Transverse colon (tissue), 4 donors: ENCODE results near the gene PIAS1. TPM values are rescaled to one million over a fixed set of nuclear protein-coding genes. Genes with fewer than 3 reads are reported as not detected.

Source experiments
- DNase-seq: peaks from one replicate; pipeline ENCODE4 v3.0.0-alpha.2; 2019
- H3K27ac ChIP-seq, 4 donors: fragments of 200-600 bp; sonication (generic); 2 replicates each; pipeline ENCODE4 v1.5.1; 2016 to 2018; ENCODE audit warnings: inconsistent platforms in 4 of 4
- H3K27me3 ChIP-seq: fragments of 200-600 bp; sonication (generic); 2 replicates; pipeline ENCODE4 v1.5.1; 2017; ENCODE audit warnings: inconsistent platforms
- H3K36me3 ChIP-seq, 4 donors: fragments of 200-600 bp; sonication (generic); 2 replicates each; pipeline ENCODE4 v1.5.1; 2017 to 2019; ENCODE audit warnings: inconsistent platforms in 4 of 4
- H3K4me1 ChIP-seq, 4 donors: fragments of 200-600 bp; sonication (generic); 2 replicates each; pipeline ENCODE4 v1.5.1; 2017 to 2020; ENCODE audit warnings: inconsistent platforms in 4 of 4
- H3K4me3 ChIP-seq, 4 donors: fragments of 200-600 bp; sonication (generic); 1 replicate in 1 of 4; 2 replicates in 3 of 4; pipeline versions ENCODE4 v1.5.1 to v1.6.1; 2017 to 2019; ENCODE audit warnings: inconsistent platforms in 4 of 4
- H3K9me3 ChIP-seq, 2 donors: fragments of 200-600 bp; sonication (generic); 2 replicates each; pipeline ENCODE4 v1.5.1; 2017 to 2019; ENCODE audit warnings: inconsistent platforms in 2 of 2
- EP300 ChIP-seq: sonication (generic); formaldehyde crosslinking; IDR thresholded peaks from one replicate; pipeline ENCODE4 v1.6.1; 2017; ENCODE audit warnings: antibody characterized with exemption, low read depth
- POLR2A ChIP-seq: fragments of 450-650 bp; IDR thresholded peaks from one replicate; pipeline ENCODE4 v1.6.1; 2016; ENCODE audit warnings: antibody characterized with exemption, mild to moderate bottlenecking, moderate library complexity
- POLR2AphosphoS5 ChIP-seq, 3 donors: sonication (generic); formaldehyde crosslinking; IDR thresholded peaks; one replicate each; pipeline ENCODE4 v1.6.1; 2016; ENCODE audit warnings: antibody characterized with exemption in 3 of 3
- WGBS, 2 donors: methylation state at CpG; one replicate each; pipeline ENCODE4 v1.1.5; 2018; ENCODE audit warnings: low coverage in 1 of 2; 5-methylcytosine and 5-hydroxymethylcytosine counted together
- in situ Hi-C, 4 donors: fragments of 200-750 bp; cut with MboI; loops; one replicate each; pipeline versions ENCODE4 v1.15.0 to v1.15.1; 2017; ENCODE audit warnings: low sequenced_read_pairs in 3 of 4, low pct_ligation_motif_present in 1 of 4, low pct_unique_long_range_greater_than_20kb in 1 of 4
- intact Hi-C: fragments of 100-400 bp; cut with DNase I; formaldehyde crosslinking; loops from one replicate; pipeline ENCODE4 v1.15.1; 2023; ENCODE audit warnings: low total_unique reads
- total RNA-seq, 4 donors: library from RNA; depleted of rRNA; stranded (reverse); fragments of >200 nt; gene quantifications; one replicate each; pipeline ENCODE4 v1.1.0, GENCODE V29; 2016
- TF ChIP-seq, protein P1 (sequence below), 5 experiments: fragments of 200-600 bp in 3 of 5; fragments of 450-650 bp in 2 of 5; sonication (generic) in 3 of 5; IDR thresholded peaks; 1 replicate in 2 of 5; 2 replicates in 3 of 5; pipeline ENCODE4 v1.5.1; 2016 to 2017; ENCODE audit warnings: antibody characterized with exemption in 5 of 5, inconsistent platforms in 3 of 5, mild to moderate bottlenecking in 2 of 5, moderate library complexity in 1 of 5

The PIAS1 gene
- total RNA-seq, 4 donors from 2014 or later: 34.0 to 141 (median 55.4) TPM

- Histone ChIP-seq H3K36me3 (peaks cover 0 to 17% (median 3%) of the 10 kb centered on the region in 4 donors), H3K4me3 (no peak overlapping the region), H3K9me3 (no peaks in the 10 kb centered on the region), H3K4me1 (peaks cover 7 to 21% (median 15%) of the 10 kb centered on the region in 4 donors), H3K27me3 (no peaks in the 10 kb centered on the region), H3K27ac (peak overlapping the region in 2 of 4 donors; percentile 6 to 23)
- no peak for DNase-seq
- in situ Hi-C loops: no loop called here
- intact Hi-C loops: no loop called here
- WGBS, 2 donors: 85 to 100% methylated on average over 2 to 5 of the region's 5 CpGs
- no peak for TF ChIP-seq EP300
- no peak for TF ChIP-seq POLR2A
- TF ChIP-seq, protein P1, sequence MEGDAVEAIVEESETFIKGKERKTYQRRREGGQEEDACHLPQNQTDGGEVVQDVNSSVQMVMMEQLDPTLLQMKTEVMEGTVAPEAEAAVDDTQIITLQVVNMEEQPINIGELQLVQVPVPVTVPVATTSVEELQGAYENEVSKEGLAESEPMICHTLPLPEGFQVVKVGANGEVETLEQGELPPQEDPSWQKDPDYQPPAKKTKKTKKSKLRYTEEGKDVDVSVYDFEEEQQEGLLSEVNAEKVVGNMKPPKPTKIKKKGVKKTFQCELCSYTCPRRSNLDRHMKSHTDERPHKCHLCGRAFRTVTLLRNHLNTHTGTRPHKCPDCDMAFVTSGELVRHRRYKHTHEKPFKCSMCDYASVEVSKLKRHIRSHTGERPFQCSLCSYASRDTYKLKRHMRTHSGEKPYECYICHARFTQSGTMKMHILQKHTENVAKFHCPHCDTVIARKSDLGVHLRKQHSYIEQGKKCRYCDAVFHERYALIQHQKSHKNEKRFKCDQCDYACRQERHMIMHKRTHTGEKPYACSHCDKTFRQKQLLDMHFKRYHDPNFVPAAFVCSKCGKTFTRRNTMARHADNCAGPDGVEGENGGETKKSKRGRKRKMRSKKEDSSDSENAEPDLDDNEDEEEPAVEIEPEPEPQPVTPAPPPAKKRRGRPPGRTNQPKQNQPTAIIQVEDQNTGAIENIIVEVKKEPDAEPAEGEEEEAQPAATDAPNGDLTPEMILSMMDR (IDR thresholded peaks at IDR 0.05): no peak
- no peak for TF ChIP-seq POLR2AphosphoS5 (IDR thresholded peaks at IDR 0.05)
Observed at GRCh38 chr15:68192804-68193486, 138.8 kb downstream of the PIAS1 start.

GRCh38 chr15:68195336-68196112, 141.4 kb downstream of the PIAS1 start:
- Histone ChIP-seq H3K4me3 (no peak overlapping the region), H3K4me1 (peaks cover 6 to 7% (median 6%) of the 10 kb centered on the region in 4 donors), H3K36me3 (peaks cover 0 to 17% (median 3%) of the 10 kb centered on the region in 4 donors), H3K27me3 (no peaks in the 10 kb centered on the region), H3K27ac (peak overlapping the region in 3 of 4 donors; percentile 4 to 24 (median 10)), H3K9me3 (no peaks in the 10 kb centered on the region)
- in situ Hi-C loops (no loop called here), intact Hi-C loops (no loop called here)
- TF ChIP-seq POLR2A (no peak), POLR2AphosphoS5 (IDR thresholded peaks at IDR 0.05) (no peak), EP300 (no peak)
- TF ChIP-seq, protein P1 (IDR thresholded peaks at IDR 0.05): no peak
- DNase-seq: no peak
- 90% methylated on average over 4 to 8 of the region's 8 CpGs for WGBS, 2 donors

- peaks cover 6 to 17% (median 15%) of the 10 kb centered on the region in 4 donors for H3K4me1 ChIP-seq
- H3K4me3 ChIP-seq: no peak overlapping the region
- DNase-seq: no peak
- no peak for TF ChIP-seq EP300
- peak in 1 of 3 donors; percentile 5 for TF ChIP-seq POLR2AphosphoS5 (IDR thresholded peaks at IDR 0.05)
- no peak overlapping the region for H3K27ac ChIP-seq
- in situ Hi-C loops (no loop called here), intact Hi-C loops (no loop called here)
- WGBS, 2 donors: 87% methylated on average over 17 of the region's 17 CpGs; no CpG with 5 or more reads in 1 of the 2 donors
- H3K36me3 ChIP-seq: peaks cover 0 to 17% (median 3%) of the 10 kb centered on the region in 4 donors
- H3K27me3 ChIP-seq: no peaks in the 10 kb centered on the region
- no peaks in the 10 kb centered on the region for H3K9me3 ChIP-seq
Observed at GRCh38 chr15:68196445-68197169, 142.5 kb downstream of the PIAS1 start.

- no peaks in the 10 kb centered on the region for H3K27me3 ChIP-seq
- H3K4me3 ChIP-seq: no peak overlapping the region
- TF ChIP-seq POLR2A: no peak
- TF ChIP-seq POLR2AphosphoS5 (IDR thresholded peaks at IDR 0.05): no peak
- TF ChIP-seq EP300: no peak
- TF ChIP-seq, protein P1 (IDR thresholded peaks at IDR 0.05): no peak
- DNase-seq: no peak
- in situ Hi-C loops (no loop called here), intact Hi-C loops (no loop called here)
- no peak overlapping the region for H3K27ac ChIP-seq
- no peaks in the 10 kb centered on the region for H3K9me3 ChIP-seq
- 94 to 100% methylated on average over 3 to 8 of the region's 8 CpGs for WGBS, 2 donors
- peaks cover 6 to 21% (median 19%) of the 10 kb centered on the region in 4 donors for H3K4me1 ChIP-seq
- H3K36me3 ChIP-seq: peaks cover 0 to 17% (median 3%) of the 10 kb centered on the region in 4 donors
Observed at GRCh38 chr15:68197170-68197492, 143.0 kb downstream of the PIAS1 start.
